ENCODE measurements around the gene RNFT2. TPM values are rescaled to one million over a fixed set of nuclear protein-coding genes. Genes with fewer than 3 reads are reported as not detected.

RNFT2 gene
- total RNA-seq, 4 donors from 2014 or later = 0.31 to 0.54 TPM; not detected in 2

DNA sequence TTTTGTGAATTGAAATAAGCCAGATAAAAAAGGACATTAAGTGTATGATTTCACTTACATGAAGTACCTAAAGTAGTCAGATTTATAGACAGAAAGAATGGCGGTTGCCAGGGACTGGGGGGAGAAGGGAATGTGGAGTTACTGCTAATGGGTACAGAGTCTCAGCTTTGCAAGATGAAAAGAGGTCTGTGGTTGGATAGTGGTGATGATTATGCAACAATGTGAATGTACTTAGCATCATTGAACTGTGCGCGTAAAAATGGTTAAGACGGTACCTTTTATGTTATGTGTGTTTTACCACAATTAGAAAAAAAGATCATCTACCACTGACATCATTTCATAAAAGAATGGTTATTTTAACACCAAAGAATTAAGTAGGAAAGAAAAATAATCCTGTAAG lies 35.9 kb downstream of the RNFT2 start:
- no peak overlapping the region for H3K27ac ChIP-seq
- no peaks in the 10 kb centered on the region for H3K9me3 ChIP-seq
- no peaks in the 10 kb centered on the region for H3K4me1 ChIP-seq
- H3K27me3 ChIP-seq = no peaks in the 10 kb centered on the region
- no peak for TF ChIP-seq POLR2AphosphoS5 (IDR thresholded peaks at IDR 0.05)
- TF ChIP-seq, protein P1, sequence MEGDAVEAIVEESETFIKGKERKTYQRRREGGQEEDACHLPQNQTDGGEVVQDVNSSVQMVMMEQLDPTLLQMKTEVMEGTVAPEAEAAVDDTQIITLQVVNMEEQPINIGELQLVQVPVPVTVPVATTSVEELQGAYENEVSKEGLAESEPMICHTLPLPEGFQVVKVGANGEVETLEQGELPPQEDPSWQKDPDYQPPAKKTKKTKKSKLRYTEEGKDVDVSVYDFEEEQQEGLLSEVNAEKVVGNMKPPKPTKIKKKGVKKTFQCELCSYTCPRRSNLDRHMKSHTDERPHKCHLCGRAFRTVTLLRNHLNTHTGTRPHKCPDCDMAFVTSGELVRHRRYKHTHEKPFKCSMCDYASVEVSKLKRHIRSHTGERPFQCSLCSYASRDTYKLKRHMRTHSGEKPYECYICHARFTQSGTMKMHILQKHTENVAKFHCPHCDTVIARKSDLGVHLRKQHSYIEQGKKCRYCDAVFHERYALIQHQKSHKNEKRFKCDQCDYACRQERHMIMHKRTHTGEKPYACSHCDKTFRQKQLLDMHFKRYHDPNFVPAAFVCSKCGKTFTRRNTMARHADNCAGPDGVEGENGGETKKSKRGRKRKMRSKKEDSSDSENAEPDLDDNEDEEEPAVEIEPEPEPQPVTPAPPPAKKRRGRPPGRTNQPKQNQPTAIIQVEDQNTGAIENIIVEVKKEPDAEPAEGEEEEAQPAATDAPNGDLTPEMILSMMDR (IDR thresholded peaks at IDR 0.05) = no peak
- no peak for TF ChIP-seq EP300 (IDR thresholded peaks at IDR 0.05)
- TF ChIP-seq POLR2A (IDR thresholded peaks at IDR 0.05) = no peak
- no peak for ATAC-seq
- H3K36me3 ChIP-seq = no peaks in the 10 kb centered on the region
- no peak overlapping the region for H3K4me3 ChIP-seq
- WGBS, 2 donors (ENCODE audit: low coverage in 1 of 2) = 67 to 73% methylated on average over 4 of the region's 4 CpGs

DNA sequence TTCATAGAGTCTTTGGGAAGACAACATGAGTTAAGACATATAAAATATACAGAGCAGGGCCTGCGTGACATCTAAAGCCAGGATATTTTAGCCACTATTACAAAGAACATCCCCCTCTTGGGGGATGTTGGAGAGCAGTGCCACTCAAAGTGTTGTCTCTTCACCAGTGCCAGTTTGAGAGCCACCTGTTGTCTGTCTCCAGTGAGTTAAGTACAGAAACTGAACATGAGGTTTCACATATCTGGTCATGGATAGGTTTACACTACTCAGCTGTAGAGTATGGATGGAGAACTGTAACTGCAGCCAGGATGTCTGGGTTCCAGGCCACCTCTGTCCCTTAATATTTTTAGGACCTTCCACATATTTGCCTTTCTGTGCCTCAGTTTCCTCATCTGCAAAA lies 39.1 kb downstream of the RNFT2 start:
- no peak for ATAC-seq
- TF ChIP-seq POLR2A (IDR thresholded peaks at IDR 0.05) (no peak), EP300 (IDR thresholded peaks at IDR 0.05) (no peak), POLR2AphosphoS5 (IDR thresholded peaks at IDR 0.05) (no peak)
- TF ChIP-seq, protein P1 (IDR thresholded peaks at IDR 0.05) = no peak
- Histone ChIP-seq H3K27ac (no peak overlapping the region), H3K36me3 (no peaks in the 10 kb centered on the region), H3K4me3 (no peak overlapping the region), H3K27me3 (no peaks in the 10 kb centered on the region), H3K4me1 (no peaks in the 10 kb centered on the region), H3K9me3 (no peaks in the 10 kb centered on the region)
- 86 to 100% methylated on average over 1 of the region's 1 CpG for WGBS, 2 donors (ENCODE audit: low coverage in 1 of 2)

DNA sequence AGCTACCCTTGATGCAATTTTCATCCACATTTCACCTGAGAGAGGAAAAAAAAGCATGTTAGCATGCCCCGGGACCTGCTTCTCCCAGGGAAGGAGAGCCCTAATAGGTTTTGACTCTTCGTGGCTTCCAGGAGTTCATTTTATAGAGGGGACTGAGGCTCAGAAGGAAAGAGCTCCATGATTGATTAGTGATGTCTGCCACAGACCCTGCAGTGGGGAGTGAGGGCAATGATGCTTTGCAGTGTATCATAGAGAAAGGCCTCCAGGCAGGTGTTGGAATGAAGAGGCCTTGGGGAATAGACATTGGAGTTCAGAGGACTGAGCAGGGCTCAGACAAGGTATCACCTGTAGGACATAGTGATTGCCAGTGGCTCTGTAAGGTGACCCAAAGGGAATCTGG lies 41.5 kb downstream of the RNFT2 start:
- 86% methylated on average over 2 of the region's 2 CpGs; no CpG with 5 or more reads in 1 of the 2 donors for WGBS, 2 donors (ENCODE audit: low coverage in 1 of 2)
- TF ChIP-seq EP300 (IDR thresholded peaks at IDR 0.05) = no peak
- TF ChIP-seq POLR2A (IDR thresholded peaks at IDR 0.05) = no peak
- TF ChIP-seq POLR2AphosphoS5 (IDR thresholded peaks at IDR 0.05) = no peak
- TF ChIP-seq, protein P1 (IDR thresholded peaks at IDR 0.05) = no peak
- Histone ChIP-seq H3K4me3 (no peak overlapping the region), H3K4me1 (no peaks in the 10 kb centered on the region), H3K36me3 (no peaks in the 10 kb centered on the region), H3K9me3 (no peaks in the 10 kb centered on the region), H3K27ac (no peak overlapping the region), H3K27me3 (no peaks in the 10 kb centered on the region)
- no peak for ATAC-seq

DNA sequence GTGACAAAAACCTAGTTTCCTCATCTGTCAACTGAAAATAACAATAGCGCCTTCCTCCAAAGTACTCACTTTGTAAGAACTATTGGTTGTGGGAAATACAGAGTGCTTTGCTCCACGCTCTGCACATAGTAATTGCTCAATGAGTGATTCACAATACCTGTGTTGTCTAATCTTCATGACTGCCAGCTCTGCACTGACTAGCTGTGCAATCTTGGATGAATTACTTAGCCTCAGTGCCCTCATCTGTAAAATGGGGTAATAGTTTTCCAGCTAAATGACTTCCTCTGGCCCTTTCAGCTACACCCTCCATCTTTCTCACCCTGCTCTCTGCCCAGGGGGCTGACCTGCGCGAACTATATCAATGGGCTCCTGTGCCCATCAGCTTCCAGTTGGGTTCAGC lies 42.8 kb downstream of the RNFT2 start:
- H3K4me1 ChIP-seq = no peaks in the 10 kb centered on the region
- 75% methylated on average over 4 of the region's 4 CpGs; no CpG with 5 or more reads in 1 of the 2 donors for WGBS, 2 donors (ENCODE audit: low coverage in 1 of 2)
- no peak overlapping the region for H3K27ac ChIP-seq
- TF ChIP-seq, protein P1 (IDR thresholded peaks at IDR 0.05) = no peak
- no peaks in the 10 kb centered on the region for H3K9me3 ChIP-seq
- ATAC-seq = no peak
- H3K36me3 ChIP-seq = no peaks in the 10 kb centered on the region
- H3K4me3 ChIP-seq = no peak overlapping the region
- H3K27me3 ChIP-seq = no peaks in the 10 kb centered on the region

DNA sequence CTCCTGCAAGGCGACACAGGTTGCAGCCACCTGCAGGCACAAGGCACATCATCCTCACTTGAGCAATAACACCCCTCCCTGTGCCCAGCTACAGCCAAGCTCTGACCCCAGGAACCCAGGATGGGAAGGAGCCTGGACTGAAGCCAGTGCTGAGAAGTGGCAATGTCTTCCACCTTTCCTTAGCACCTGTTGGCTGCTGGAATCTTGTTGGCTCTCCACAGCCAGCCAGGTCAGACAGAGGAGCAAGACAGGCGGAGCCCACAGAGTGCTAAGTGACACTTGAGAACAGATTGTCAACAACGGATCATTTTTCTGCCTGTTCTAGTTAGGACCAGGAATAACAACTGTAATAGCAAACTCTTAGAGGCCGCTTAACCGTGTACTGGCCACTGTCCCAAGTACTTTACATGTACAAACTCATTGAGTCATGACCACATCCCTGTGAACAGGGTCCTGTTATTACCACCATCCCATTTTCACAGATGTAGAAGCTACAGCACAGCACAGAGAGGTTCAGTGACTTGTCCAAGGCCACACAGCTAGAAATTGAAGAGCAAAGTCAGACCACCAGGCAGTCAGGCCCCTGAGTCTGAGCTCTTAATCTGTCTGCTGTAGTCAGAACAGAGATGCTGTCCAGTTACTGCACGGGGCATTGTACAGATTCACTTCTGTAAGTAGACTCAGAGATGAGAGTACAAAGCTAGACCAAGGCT lies 45.6 kb downstream of the RNFT2 start:
- H3K27me3 ChIP-seq = no peaks in the 10 kb centered on the region
- 60% methylated on average over 1 of the region's 6 CpGs; no CpG with 5 or more reads in 1 of the 2 donors for WGBS, 2 donors (ENCODE audit: low coverage in 1 of 2)
- H3K9me3 ChIP-seq = no peaks in the 10 kb centered on the region
- H3K27ac ChIP-seq = no peak overlapping the region
- no peak for ATAC-seq
- H3K4me3 ChIP-seq = no peak overlapping the region
- no peaks in the 10 kb centered on the region for H3K4me1 ChIP-seq
- H3K36me3 ChIP-seq = no peaks in the 10 kb centered on the region
- TF ChIP-seq POLR2AphosphoS5 (IDR thresholded peaks at IDR 0.05) (no peak), POLR2A (IDR thresholded peaks at IDR 0.05) (no peak), EP300 (IDR thresholded peaks at IDR 0.05) (no peak)
- TF ChIP-seq, protein P1 (IDR thresholded peaks at IDR 0.05) = no peak

Measured in gastroesophageal sphincter (tissue), 4 donors.